HAP-1 (cell line): ENCODE data around the gene AP2B1.

Source experiments
- DNase-seq, 2 experiments: peaks; one replicate each; pipeline ENCODE4 v3.0.0-alpha.2; 2016 to 2020; ENCODE audit warnings: low spot score in 2 of 2
- H3K27me3 ChIP-seq: fragments of 250-450 bp; sonication (Bioruptor Pico); 2 replicates; pipeline ENCODE4 v1.5.1; 2020; ENCODE audit warnings: low read depth, mild to moderate bottlenecking, moderate library complexity
- H3K36me3 ChIP-seq: fragments of 250-450 bp; sonication (Bioruptor Pico); replicated peaks from 2 replicates; pipeline ENCODE4 v1.5.1; 2020; ENCODE audit warnings: mild to moderate bottlenecking
- H3K4me1 ChIP-seq: fragments of 250-450 bp; sonication (Bioruptor Pico); 2 replicates; pipeline ENCODE4 v1.5.1; 2020; ENCODE audit warnings: mild to moderate bottlenecking
- H3K4me3 ChIP-seq: fragments of 250-450 bp; sonication (Bioruptor Pico); 2 replicates; pipeline ENCODE4 v1.5.1; 2020; ENCODE audit warnings: mild to moderate bottlenecking, moderate library complexity
- H3K9me3 ChIP-seq: fragments of 250-450 bp; sonication (Bioruptor Pico); 2 replicates; pipeline ENCODE4 v1.5.1; 2020; ENCODE audit warnings: mild to moderate bottlenecking, moderate library complexity
- in situ Hi-C: fragments of 300-500 bp; cut with MboI; formaldehyde crosslinking; loops from 3 replicates; pipeline ENCODE4 v1.14.3; 2020; ENCODE audit warnings: low sequenced_read_pairs, inconsistent platforms, mixed read lengths

AP2B1 gene

GRCh38 chr17:35617505-35617904 lies 30.4 kb downstream of the AP2B1 start:
- no peaks in the 10 kb centered on the region for H3K9me3 ChIP-seq

DNA sequence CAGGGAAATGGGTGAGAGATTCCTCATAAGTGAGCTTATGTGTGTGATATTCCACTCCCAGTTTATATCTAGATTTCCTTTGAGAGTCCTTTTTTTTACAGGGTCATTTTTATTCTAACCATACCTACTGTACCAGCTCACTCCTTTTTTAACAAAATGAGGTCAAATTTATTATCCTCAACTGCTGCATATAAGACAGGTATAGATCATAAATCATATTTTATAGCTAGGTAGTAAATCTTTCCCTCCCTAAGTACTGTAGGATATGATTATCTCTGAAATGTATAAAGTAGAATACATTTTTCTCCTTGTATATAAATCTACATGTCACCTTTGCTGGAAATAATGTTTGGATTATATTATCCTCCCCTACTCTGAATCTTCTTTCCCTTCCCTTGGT lies 31.5 kb downstream of the AP2B1 start:
- H3K9me3 ChIP-seq = no peaks in the 10 kb centered on the region
- H3K36me3 ChIP-seq = peaks cover 23% of the 10 kb centered on the region
- no peaks in the 10 kb centered on the region for H3K4me1 ChIP-seq
- no peaks in the 10 kb centered on the region for H3K27me3 ChIP-seq
- H3K4me3 ChIP-seq = no peak overlapping the region
- in situ Hi-C loops = no loop called here
- no peak for DNase-seq

More at GRCh38 chr17:35617505-35617904, 30.4 kb downstream of the AP2B1 start:
- Histone ChIP-seq H3K4me3 (no peak overlapping the region), H3K36me3 (peaks cover 25% of the 10 kb centered on the region), H3K4me1 (no peaks in the 10 kb centered on the region), H3K27me3 (no peaks in the 10 kb centered on the region)
- DNase-seq = no peak
- in situ Hi-C loops = no loop called here

DNA sequence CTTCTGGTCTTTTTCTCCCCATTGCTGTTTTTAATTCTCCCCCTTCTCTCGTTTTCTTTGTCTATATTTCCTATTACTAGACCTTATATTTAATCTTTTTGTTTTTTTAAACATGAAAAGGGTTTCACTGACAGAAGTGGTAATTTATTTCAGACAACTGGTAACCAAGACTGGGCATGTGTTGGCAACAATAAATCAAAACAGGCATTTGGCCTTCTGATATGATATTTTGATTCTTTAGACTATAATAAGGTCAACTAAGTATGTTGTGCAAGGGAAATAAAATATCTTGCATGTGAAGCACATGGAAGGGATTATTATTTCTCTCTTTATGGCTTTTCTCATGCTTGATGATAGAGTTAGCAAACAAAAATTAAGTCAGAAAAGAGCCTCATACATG lies 34.6 kb downstream of the AP2B1 start:
- no peak overlapping the region for H3K4me3 ChIP-seq
- in situ Hi-C loops = no loop called here
- DNase-seq = no peak
- H3K4me1 ChIP-seq = no peaks in the 10 kb centered on the region
- no peaks in the 10 kb centered on the region for H3K27me3 ChIP-seq
- no peaks in the 10 kb centered on the region for H3K9me3 ChIP-seq
- peaks cover 37% of the 10 kb centered on the region for H3K36me3 ChIP-seq

GRCh38 chr17:35627417-35627816 lies 40.3 kb downstream of the AP2B1 start:
- no peak for DNase-seq
- H3K4me3 ChIP-seq = no peak overlapping the region
- in situ Hi-C loops = no loop called here
- no peaks in the 10 kb centered on the region for H3K4me1 ChIP-seq
- H3K9me3 ChIP-seq = no peaks in the 10 kb centered on the region
- H3K27me3 ChIP-seq = no peaks in the 10 kb centered on the region
- H3K36me3 ChIP-seq = peaks cover 48% of the 10 kb centered on the region

DNA sequence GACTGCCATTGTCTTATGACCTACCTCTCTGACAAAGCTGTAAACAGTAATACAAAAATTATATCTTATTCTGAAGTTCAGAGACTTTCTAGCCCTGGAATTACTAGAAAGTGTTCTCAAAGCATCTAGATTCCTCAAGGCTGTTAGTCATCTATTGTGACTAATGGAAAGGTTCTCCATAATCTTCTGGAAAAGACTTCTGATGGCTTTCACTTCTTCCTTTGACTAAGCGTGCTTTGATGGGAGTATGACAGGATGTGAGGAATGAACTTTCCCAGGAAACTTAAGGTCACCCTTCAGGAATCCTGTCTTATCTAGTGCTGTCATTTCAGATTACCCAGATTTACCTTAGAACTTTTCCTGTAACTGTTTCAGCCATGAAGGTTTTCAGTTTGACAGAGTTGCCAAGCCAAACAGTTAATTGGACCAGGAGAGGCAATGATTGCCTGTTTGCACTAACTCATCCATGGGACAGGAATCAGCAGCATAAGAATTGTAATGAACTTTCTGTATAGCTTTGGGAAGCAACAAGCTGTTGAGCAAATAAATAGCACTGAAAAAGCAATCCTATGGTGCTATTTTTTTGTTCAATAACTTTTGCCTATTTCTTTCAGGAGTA lies 43.5 kb downstream of the AP2B1 start:
- DNase-seq = no peak
- Histone ChIP-seq H3K9me3 (no peaks in the 10 kb centered on the region), H3K36me3 (peaks cover 46% of the 10 kb centered on the region), H3K27me3 (no peaks in the 10 kb centered on the region), H3K4me1 (no peaks in the 10 kb centered on the region), H3K4me3 (no peak overlapping the region)
- in situ Hi-C loops = no loop called here

GRCh38 chr17:35641032-35641431 lies 53.9 kb downstream of the AP2B1 start:
- in situ Hi-C loops = no loop called here

DNA sequence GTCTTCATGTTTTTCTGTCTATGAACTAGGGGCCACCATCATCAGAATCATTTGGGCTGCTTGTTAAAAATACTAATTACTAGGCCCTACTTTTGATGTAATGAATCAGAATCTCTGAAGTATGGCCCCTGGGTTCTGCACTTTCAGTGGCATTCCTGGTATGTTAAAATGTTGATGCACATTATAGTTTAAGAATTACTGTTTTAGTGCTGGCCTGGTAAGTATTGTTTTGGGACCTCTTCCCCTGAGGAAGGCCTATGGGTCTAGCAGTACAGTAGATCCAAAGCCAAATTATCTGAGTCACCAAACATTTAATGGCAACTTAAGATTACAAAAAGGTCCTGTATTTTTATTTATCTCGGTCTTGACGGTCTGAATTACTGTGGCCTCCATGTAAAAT lies 58.8 kb downstream of the AP2B1 start:
- in situ Hi-C loops = no loop called here
- H3K36me3 ChIP-seq = peaks cover 42% of the 10 kb centered on the region
- DNase-seq = no peak
- no peaks in the 10 kb centered on the region for H3K9me3 ChIP-seq
- no peaks in the 10 kb centered on the region for H3K27me3 ChIP-seq
- no peak overlapping the region for H3K4me3 ChIP-seq
- H3K4me1 ChIP-seq = peaks cover 5% of the 10 kb centered on the region; the same call in 1 of the 2 replicates

More at GRCh38 chr17:35641032-35641431, 53.9 kb downstream of the AP2B1 start:
- Histone ChIP-seq H3K9me3 (no peaks in the 10 kb centered on the region), H3K36me3 (peaks cover 74% of the 10 kb centered on the region), H3K4me1 (peaks cover 5% of the 10 kb centered on the region; the same call in 1 of the 2 replicates), H3K27me3 (no peaks in the 10 kb centered on the region), H3K4me3 (no peak overlapping the region)
- no peak for DNase-seq

DNA sequence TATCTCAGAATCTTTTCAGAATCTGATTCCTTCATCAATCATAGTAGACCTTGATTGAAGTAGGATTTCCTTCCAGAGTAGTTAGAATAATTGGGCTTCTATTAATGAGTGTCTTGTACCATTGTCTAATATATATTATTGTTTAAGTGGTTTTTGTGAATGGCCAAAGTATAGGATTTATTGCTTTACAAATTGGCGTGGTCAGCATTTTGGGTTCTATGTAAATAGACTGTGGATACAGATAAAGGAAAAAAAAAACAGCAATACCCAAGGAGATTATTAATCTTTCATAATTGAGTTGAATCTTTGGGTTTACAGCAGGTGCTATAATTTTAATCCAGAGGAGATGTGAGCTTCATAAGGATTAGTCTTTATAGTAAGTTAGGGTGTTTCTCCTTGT lies 64.3 kb downstream of the AP2B1 start:
- Histone ChIP-seq H3K4me1 (no peaks in the 10 kb centered on the region), H3K4me3 (no peak overlapping the region), H3K9me3 (no peaks in the 10 kb centered on the region), H3K36me3 (peaks cover 33% of the 10 kb centered on the region), H3K27me3 (no peaks in the 10 kb centered on the region)
- in situ Hi-C loops = no loop called here
- no peak for DNase-seq

GRCh38 chr17:35653619-35654361 lies 66.7 kb downstream of the AP2B1 start:
- Histone ChIP-seq H3K36me3 (peaks cover 43% of the 10 kb centered on the region), H3K4me3 (no peak overlapping the region), H3K27me3 (no peaks in the 10 kb centered on the region), H3K4me1 (peaks cover under 1% of the 10 kb centered on the region), H3K9me3 (no peaks in the 10 kb centered on the region)
- in situ Hi-C loops = no loop called here
- no peak for DNase-seq

DNA sequence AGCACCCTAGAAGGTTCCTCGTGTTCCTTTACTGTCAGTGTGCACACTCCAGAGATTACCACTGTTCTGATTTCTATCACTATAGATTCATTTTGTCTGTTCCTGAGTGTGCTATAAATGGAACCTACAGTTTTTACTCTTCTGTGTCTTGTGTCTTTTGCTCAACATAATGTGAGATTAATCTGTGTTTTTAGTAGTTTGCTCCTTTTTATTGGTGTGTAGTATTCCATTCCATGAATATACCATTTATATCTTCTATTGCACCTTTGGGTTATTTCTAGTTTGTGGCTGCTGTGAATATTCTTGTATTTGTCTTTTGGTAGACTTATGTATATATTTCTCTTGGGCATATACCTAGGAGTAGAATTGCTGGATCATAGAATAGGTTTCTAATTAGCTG lies 68.2 kb downstream of the AP2B1 start:
- Histone ChIP-seq H3K27me3 (no peaks in the 10 kb centered on the region), H3K36me3 (peaks cover 52% of the 10 kb centered on the region), H3K4me3 (no peak overlapping the region), H3K9me3 (no peaks in the 10 kb centered on the region), H3K4me1 (peaks cover 13% of the 10 kb centered on the region)
- in situ Hi-C loops = no loop called here
- DNase-seq = no peak

GRCh38 chr17:35660902-35661301 lies 73.8 kb downstream of the AP2B1 start:
- in situ Hi-C loops = no loop called here
- Histone ChIP-seq H3K36me3 (peaks cover 30% of the 10 kb centered on the region), H3K9me3 (no peaks in the 10 kb centered on the region), H3K4me1 (peaks cover 13% of the 10 kb centered on the region), H3K4me3 (no peak overlapping the region), H3K27me3 (no peaks in the 10 kb centered on the region)
- no peak for DNase-seq

DNA sequence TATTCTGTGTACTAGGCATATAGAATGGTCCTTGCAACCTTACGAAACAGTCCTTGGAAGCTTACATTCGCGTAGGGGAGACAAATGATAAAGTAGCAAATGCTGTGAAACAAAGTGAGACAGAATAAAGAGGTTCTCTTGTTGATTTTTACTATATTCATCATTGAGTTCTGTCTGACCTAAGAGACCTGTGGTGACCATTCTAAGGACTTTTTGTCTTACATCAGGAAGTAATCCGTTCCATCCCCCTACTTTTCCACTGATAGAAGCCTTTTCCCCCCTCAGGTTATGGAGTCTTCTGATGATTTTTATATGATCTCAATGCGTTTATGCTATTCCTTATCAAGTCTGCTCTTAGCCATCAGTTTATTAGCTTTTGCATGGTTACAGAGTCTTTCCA lies 77.6 kb downstream of the AP2B1 start:
- H3K4me1 ChIP-seq = peaks cover 16% of the 10 kb centered on the region
- no peak for DNase-seq
- in situ Hi-C loops = no loop called here
- peaks cover 24% of the 10 kb centered on the region for H3K36me3 ChIP-seq
- H3K4me3 ChIP-seq = no peak overlapping the region
- H3K27me3 ChIP-seq = no peaks in the 10 kb centered on the region
- no peaks in the 10 kb centered on the region for H3K9me3 ChIP-seq

DNA sequence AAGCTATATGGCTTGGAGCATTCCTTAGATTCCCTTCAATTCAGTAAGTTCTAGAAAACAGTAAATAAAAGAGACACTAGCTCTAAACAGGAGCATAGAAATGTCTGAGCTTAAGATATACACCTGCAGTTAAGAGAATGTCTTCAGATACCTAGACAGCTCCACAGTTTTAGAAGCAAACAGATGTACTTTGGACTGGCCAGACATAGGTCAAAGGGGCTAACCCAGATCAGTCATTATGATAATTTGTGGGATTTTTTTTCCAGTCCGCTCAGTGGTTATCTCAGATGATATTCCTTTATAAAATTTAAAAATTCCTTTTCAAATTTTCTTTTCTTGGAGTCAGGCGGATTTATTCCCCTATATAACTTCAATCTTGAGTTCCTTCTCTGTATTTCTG lies 78.5 kb downstream of the AP2B1 start:
- Histone ChIP-seq H3K36me3 (peaks cover 22% of the 10 kb centered on the region), H3K9me3 (no peaks in the 10 kb centered on the region), H3K4me3 (no peak overlapping the region), H3K4me1 (peaks cover 12% of the 10 kb centered on the region), H3K27me3 (no peaks in the 10 kb centered on the region)
- no peak for DNase-seq
- in situ Hi-C loops = no loop called here

DNA sequence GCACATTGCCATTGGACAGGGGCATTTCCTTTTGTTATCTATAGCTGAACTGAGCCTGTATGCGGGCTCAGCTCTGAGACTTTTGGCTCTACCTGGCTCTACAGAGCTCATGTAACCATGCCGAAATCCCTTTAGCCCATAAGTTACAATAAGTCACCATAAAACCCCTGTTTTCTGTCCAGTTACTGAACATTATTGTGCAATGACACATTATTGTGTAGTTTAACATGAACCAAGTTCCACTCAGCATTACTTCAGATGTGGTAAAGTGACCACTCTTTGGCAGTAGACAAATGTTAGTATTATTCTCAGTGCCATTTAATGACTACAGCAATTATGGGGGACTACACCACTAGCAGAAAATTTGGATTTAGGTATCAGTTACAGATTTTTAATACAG lies 78.9 kb downstream of the AP2B1 start:
- peaks cover 12% of the 10 kb centered on the region for H3K4me1 ChIP-seq
- H3K9me3 ChIP-seq = no peaks in the 10 kb centered on the region
- no peaks in the 10 kb centered on the region for H3K27me3 ChIP-seq
- no peak overlapping the region for H3K4me3 ChIP-seq
- DNase-seq = no peak
- peaks cover 25% of the 10 kb centered on the region for H3K36me3 ChIP-seq
- in situ Hi-C loops = no loop called here
